Airway epithelial cell (primary cell): ENCODE results near the gene ADCK1. TPM values are rescaled to one million over a fixed set of nuclear protein-coding genes. Genes with fewer than 3 reads are reported as not detected.

Experiments
- total RNA-seq: library from RNA; depleted of rRNA; stranded (reverse); fragments of >200 nt; gene quantifications from 2 replicates; pipeline ENCODE4 v1.2.3, GENCODE V29; 2015

Gene ADCK1
- total RNA-seq: 2.8 and 4.7 TPM in 2 replicates

GRCh38 chr14:77799863-77800730, at the start of gene ADCK1:
Gene ADCK1 (plus strand): TSS chr14:77800109. CDS start chr14:77818979, 18,870 bp downstream.

GRCh38 chr14:77760381-77761204, 39.3 kb upstream of the ADCK1 start, which contains the start of gene SNW1:
Gene SNW1 (minus strand): TSS chr14:77761156. CDS start chr14:77761127, 29 bp downstream.

Other genes starting within 250 kb of the ADCK1 start
- gene SPTLC2, start 183.5 kb upstream of the ADCK1 start, total RNA-seq: 20.6 and 22.9 TPM in 2 replicates
- gene ALKBH1, start 92.1 kb upstream of the ADCK1 start, total RNA-seq: 10.2 and 14.1 TPM in 2 replicates
- 335 and 641 TPM in 2 replicates for gene SLIRP, start 92.0 kb upstream of the ADCK1 start, total RNA-seq
- gene SNW1, start 39.0 kb upstream of the ADCK1 start, total RNA-seq: 42.6 and 53.6 TPM in 2 replicates